K562 (cell line): ENCODE measurements around the gene RAB13. TPM values are rescaled to one million over a fixed set of nuclear protein-coding genes. Genes with fewer than 3 reads are reported as not detected.

ENCODE experiments used
- ATAC-seq: fragments of 200-7000 bp; cut with Tn5 transposase; 3 replicates; pipeline ENCODE4 v1.9.1; 2020; ENCODE audit warnings: moderate library complexity
- BruUV-seq: library from RNA; stranded (reverse); fragments of 400-500 nt; replicated peaks from 2 replicates; lab custom pipeline; 2021; lab: Mats Ljungman, UMichigan
- CTCF ChIA-PET: fragments of 300-600 bp; formaldehyde crosslinking; extraction: SDS; loops from one replicate; lab custom pipeline; 2021; ENCODE audit warnings: low intra/inter-chr PET ratio; lab: Yijun Ruan, JAX
- POLR2A ChIA-PET: fragments of 300-600, 350-650 bp; sonication (Branson Sonifier 250); formaldehyde crosslinking; extraction: SDS; loops from one replicate; lab custom pipeline; 2021; ENCODE audit warnings: antibody characterized with exemption, inconsistent platforms; lab: Yijun Ruan, JAX
- DNase-seq, 4 experiments: peaks; one replicate each; pipeline versions ENCODE4 v3.0.0 to v3.0.0-alpha.2; 2011 to 2018; ENCODE audit warnings: low spot score in 3 of 4, mixed read lengths in 3 of 4; ENCODE audit errors: extremely low read depth in 1 of 4
- FAIRE-seq: peaks from 2 replicates; lab custom pipeline; 2011; peaks lifted over from hg19 to GRCh38; lab: Jason Lieb, UNC
- H2AFZ ChIP-seq: 2 replicates; pipeline ENCODE4 v1.6.0; 2011; ENCODE audit warnings: low read depth, low read length, control low read depth, inconsistent platforms
- H3K27ac ChIP-seq: fragments of 200-600 bp; 3 replicates; pipeline ENCODE4 v1.8.0; 2011; ENCODE audit warnings: low read depth, mild to moderate bottlenecking, control low read depth, inconsistent platforms, low read length, moderate library complexity, mixed read lengths; ENCODE audit errors: extremely low read depth
- H3K27me3 ChIP-seq, 2 experiments: fragments of 300-600 bp in 1 of 2; 2 replicates in 1 of 2; 3 replicates in 1 of 2; pipeline versions ENCODE4 v1.6.0 to v1.8.0; 2011; ENCODE audit warnings: inconsistent platforms in 2 of 2, low read length in 2 of 2, mild to moderate bottlenecking in 1 of 2, mixed read lengths in 1 of 2, moderate library complexity in 1 of 2; ENCODE audit not compliant: control insufficient read depth in 2 of 2, insufficient read depth in 2 of 2
- H3K36me3 ChIP-seq: fragments of 300-600 bp; 3 replicates; pipeline ENCODE4 v1.8.0; 2011; ENCODE audit warnings: mild to moderate bottlenecking, low read length, inconsistent platforms; ENCODE audit not compliant: control insufficient read depth, insufficient read depth
- H3K4me1 ChIP-seq, 2 experiments: fragments of 200-600 bp in 1 of 2; replicated peaks in 1 of 2; 2 replicates in 1 of 2; 3 replicates in 1 of 2; pipeline versions ENCODE4 v1.5.1 to v1.8.0; 2011; ENCODE audit warnings: inconsistent platforms in 2 of 2, low read length in 2 of 2, mild to moderate bottlenecking in 1 of 2, mixed read lengths in 1 of 2, moderate library complexity in 1 of 2; ENCODE audit not compliant: control insufficient read depth in 2 of 2, insufficient read depth in 2 of 2
- H3K4me2 ChIP-seq: 2 replicates; pipeline ENCODE4 v1.6.1; 2011; ENCODE audit warnings: low read length, control low read depth, inconsistent platforms, mixed read lengths; ENCODE audit not compliant: insufficient read depth
- H3K4me3 ChIP-seq: fragments of 200-600 bp; sonication (generic), shearing (Covaris generic); 2 replicates; pipeline ENCODE4 v1.5.1; 2016; ENCODE audit warnings: control low read depth, inconsistent platforms
- H3K79me2 ChIP-seq: fragments of 200-600 bp; 3 replicates; pipeline ENCODE4 v1.8.0; 2011; ENCODE audit warnings: low read length, inconsistent platforms; ENCODE audit not compliant: control insufficient read depth, insufficient read depth
- H3K9ac ChIP-seq, 2 experiments: 2 replicates each; pipeline versions ENCODE4 v1.6.0 to v1.6.1; 2011; ENCODE audit warnings: low read depth in 2 of 2, low read length in 2 of 2, control low read depth in 1 of 2, inconsistent platforms in 1 of 2, mild to moderate bottlenecking in 1 of 2, mixed read lengths in 1 of 2; ENCODE audit not compliant: insufficient read depth in 1 of 2
- H3K9me1 ChIP-seq: one replicate; pipeline ENCODE4 v1.6.0; 2011; ENCODE audit warnings: inconsistent platforms, mild to moderate bottlenecking, low read length, moderate library complexity; ENCODE audit not compliant: control insufficient read depth, insufficient read depth
- H3K9me3 ChIP-seq: replicated peaks from 2 replicates; pipeline ENCODE4 v1.5.1; 2011; ENCODE audit warnings: low read depth, low read length, inconsistent platforms; ENCODE audit not compliant: control insufficient read depth, insufficient read depth
- H4K20me1 ChIP-seq: replicated peaks from 2 replicates; pipeline ENCODE4 v1.6.1; 2011; ENCODE audit warnings: low read length, inconsistent platforms, mixed read lengths; ENCODE audit not compliant: control insufficient read depth, insufficient read depth
- BCOR ChIP-seq: fragments of 450-650 bp; IDR thresholded peaks from 2 replicates; pipeline ENCODE4 v1.6.1; 2016
- CBX3 ChIP-seq, 2 experiments: IDR thresholded peaks; 1 replicate in 1 of 2; 2 replicates in 1 of 2; pipeline ENCODE4 v1.6.1; 2012; ENCODE audit warnings: inconsistent platforms in 2 of 2, low read length in 2 of 2, borderline replicate concordance in 1 of 2, control low read depth in 1 of 2
- DPF2 ChIP-seq: fragments of 450-650 bp; IDR thresholded peaks from 2 replicates; pipeline ENCODE4 v1.6.1; 2016
- HNRNPL ChIP-seq: fragments of 200-400 bp; formaldehyde crosslinking; IDR thresholded peaks from 2 replicates; pipeline ENCODE4 v1.6.1; 2017; ENCODE audit warnings: low read depth, mild to moderate bottlenecking, low read length
- KLF10 ChIP-seq: fragments of 250-450 bp; sonication (Bioruptor Pico); IDR thresholded peaks from 2 replicates; pipeline ENCODE4 v1.6.1; 2021; ENCODE audit warnings: matching md5 sums
- L3MBTL2 ChIP-seq: fragments of 450-650 bp; IDR thresholded peaks from 2 replicates; pipeline ENCODE4 v1.6.1; 2016; ENCODE audit warnings: mild to moderate bottlenecking, moderate library complexity
- NCOA1 ChIP-seq: fragments of 450-650 bp; IDR thresholded peaks from 2 replicates; pipeline ENCODE4 v1.6.1; 2016; ENCODE audit warnings: low read depth
- NR2C1 ChIP-seq, 2 experiments: fragments of 450-650 bp; IDR thresholded peaks; 2 replicates each; pipeline ENCODE4 v1.6.1; 2017; ENCODE audit warnings: mild to moderate bottlenecking in 2 of 2, antibody characterized with exemption in 1 of 2, inconsistent platforms in 1 of 2, missing compliant biosample characterization in 1 of 2, missing genetic modification characterization in 1 of 2
- RBM22 ChIP-seq: fragments of 200-400 bp; formaldehyde crosslinking; IDR thresholded peaks from 2 replicates; pipeline ENCODE4 v1.6.1; 2018; ENCODE audit warnings: low read length, low read depth; ENCODE audit not compliant: poor library complexity, severe bottlenecking
- SOX6 ChIP-seq: fragments of 450-650 bp; IDR thresholded peaks from 2 replicates; pipeline ENCODE4 v1.6.1; 2014; ENCODE audit warnings: mild to moderate bottlenecking
- SPI1 ChIP-seq: IDR thresholded peaks from 2 replicates; pipeline ENCODE4 v1.6.1; 2011; ENCODE audit warnings: low read depth, low read length, control low read depth, borderline replicate concordance
- TAF1 ChIP-seq: IDR thresholded peaks from 2 replicates; pipeline ENCODE4 v1.6.1; 2011; ENCODE audit warnings: mild to moderate bottlenecking, low read length, moderate library complexity; ENCODE audit not compliant: insufficient read depth, control insufficient read depth, severe bottlenecking; ENCODE audit errors: extremely low read depth
- ZNF282 ChIP-seq: sonication (generic); formaldehyde crosslinking; IDR thresholded peaks from 2 replicates; pipeline ENCODE4 v1.8.1; 2023; ENCODE audit warnings: missing genetic modification reagents
- WGBS: fragments of 100-300 bp; shearing (Covaris generic); methylation state at CpG from one replicate; pipeline ENCODE4 v1.1.6; 2016; ENCODE audit warnings: low coverage, mixed read lengths; ENCODE audit not compliant: insufficient coverage; ENCODE audit errors: missing lambda C conversion rate; 5-methylcytosine and 5-hydroxymethylcytosine counted together
- in situ Hi-C: fragments of 300-500 bp; cut with MboI; formaldehyde crosslinking; loops from 4 replicates; pipeline ENCODE4 v1.15.0; 2018; ENCODE audit warnings: inconsistent platforms, mixed read lengths
- intact Hi-C: fragments of 100-400 bp; cut with micrococcal nuclease; formaldehyde crosslinking; loops from 2 replicates; pipeline ENCODE4 v1.14.2; 2022
- polyA plus RNA-seq, 8 experiments: library from polyadenylated mRNA; depleted of rRNA in 4 of 8; stranded (reverse) in 5 of 8; unstranded in 3 of 8; fragments of >200 nt; fragmentation: Nextera tagmentation in 2 of 8; fragmentation: Illumina TruSeq in 1 of 8; extraction: Ambion mirVana in 2 of 8; extraction: Trizol in 1 of 8; gene quantifications; 2 replicates each; pipeline versions ENCODE4 v1.2.1 to v1.2.3, GENCODE V29; 2011 to 2014; ENCODE audit warnings: inconsistent platforms in 1 of 8, missing spikeins in 1 of 8
- total RNA-seq, 7 experiments: library from RNA; depleted of rRNA in 6 of 7; stranded (reverse); fragments of >200 nt in 6 of 7; fragmentation: Illumina TruSeq in 2 of 7; extraction: Trizol in 2 of 7; gene quantifications; 2 replicates each; pipeline versions ENCODE4 v1.2.1 to v1.2.3, GENCODE V29; 2011 to 2021; ENCODE audit warnings: low replicate concordance in 1 of 7
- TF ChIP-seq, protein P1 (sequence below), 2 experiments: fragments of 450-650 bp; formaldehyde crosslinking in 1 of 2; IDR thresholded peaks; 2 replicates each; pipeline versions ENCODE4 v1.4.0 to v1.6.1; 2014 to 2020; ENCODE audit warnings: mild to moderate bottlenecking in 2 of 2, borderline replicate concordance in 1 of 2, low read depth in 1 of 2

Gene RAB13
- total and polyA plus RNA-seq, 9 of the 15 experiments (the other 6 are each of a cell fraction or from before 2014, with no cell fraction given) = 22.3 to 100 (median 39.8) TPM

DNA sequence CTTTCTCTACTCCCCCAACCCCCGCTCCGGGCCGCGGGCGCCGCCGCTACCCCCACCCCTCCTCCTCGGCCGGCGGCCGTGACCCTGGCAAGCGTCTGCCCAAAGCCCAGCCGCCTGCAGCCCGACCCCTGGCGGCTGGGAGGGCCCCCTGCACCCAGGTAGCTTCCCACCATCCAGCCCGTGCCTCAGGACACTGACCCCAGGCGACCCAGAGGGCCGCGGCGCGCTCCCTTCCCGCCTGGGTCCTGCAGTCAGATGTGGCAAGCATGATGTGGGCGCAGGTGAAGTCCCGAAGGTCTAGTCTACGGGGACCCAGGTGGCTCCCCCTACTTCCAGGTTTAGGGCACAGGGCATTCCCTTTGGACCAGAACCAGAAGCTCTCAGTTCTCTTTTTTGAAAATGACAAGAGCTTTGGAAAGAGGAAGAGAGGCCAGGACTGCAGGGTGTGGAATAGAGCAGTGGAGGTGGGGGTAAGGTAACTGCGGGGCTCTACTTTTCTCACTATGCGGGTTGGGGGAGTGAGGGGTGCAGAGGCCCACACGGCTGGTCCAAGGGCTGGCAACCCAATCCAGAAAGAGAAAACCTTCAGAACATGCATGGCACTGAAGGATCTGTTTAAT lies 39.4 kb downstream of the RAB13 start, which contains the start of gene DENND4B:
Gene DENND4B, minus strand, starts transcription at position 97 of the 620 bp plus-strand sequence. CDS start 2,344 bp downstream, outside the sequence.
- peak; percentile 94 for ATAC-seq
- Histone ChIP-seq H3K27me3 (no peaks in the 10 kb centered on the region), H3K9me1 (no peaks in the 10 kb centered on the region), H3K9ac (peak within 1 kb of the TSS; percentile 88 to 99), H4K20me1 (no peaks in the 10 kb centered on the region), H2AFZ (peak within 1 kb of the TSS; percentile 60; the same call in 1 of the 2 replicates), H3K4me1 (peaks cover 12 to 32% of the 10 kb centered on the region in 2 experiments; a peak in 4 of 5 replicates), H3K79me2 (peaks cover 29% of the 10 kb centered on the region), H3K4me3 (peak within 1 kb of the TSS; percentile 99), H3K9me3 (no peaks in the 10 kb centered on the region), H3K27ac (peak within 1 kb of the TSS; percentile 85), H3K36me3 (peaks cover 69% of the 10 kb centered on the region), H3K4me2 (peak within 1 kb of the TSS; percentile 98)
- no TSS peak for BruUV-seq
- ChIA-PET POLR2A (interaction anchor here (0.6 to 5.5 kb wide), 15 partner anchors 11 to 316 kb away, joined by 3 to 39 read pairs (median 4); partner anchors contain the start of genes CREB3L4, CRTC2, GATAD2B and JTB), CTCF (interaction anchor here (0.5 to 1.8 kb wide), 4 partner anchors 16 to 326 kb away, joined by 3 to 7 read pairs (median 4); partner anchors contain the start of gene HAX1)
- peak; percentile 81 for FAIRE-seq
- DNase-seq = peak; percentile 92 to 96 (median 95)
- intact Hi-C loops (loop anchor here (5.0 kb wide), 1 partner anchor 41 kb away; the partner anchor contains the start of gene RAB13), in situ Hi-C loops (no loop called here)
- WGBS = 20% methylated on average over 13 of the region's 28 CpGs
- TF ChIP-seq ZNF282 (CRISPR knock-in tag) = no peak
- peak; percentile 81 for TF ChIP-seq TAF1
- peak; percentile 97 for TF ChIP-seq HNRNPL
- TF ChIP-seq NCOA1 = peak; percentile 36; the same call in 1 of the 2 replicates
- TF ChIP-seq SOX6 = 0 out of 2 replicates have a peak, but pooled peaks have one; percentile 31
- peak; percentile 79; the same call in 1 of the 2 replicates for TF ChIP-seq SPI1
- TF ChIP-seq DPF2 = 0 out of 2 replicates have a peak, but pooled peaks have one; percentile 32
- TF ChIP-seq, protein P1, sequence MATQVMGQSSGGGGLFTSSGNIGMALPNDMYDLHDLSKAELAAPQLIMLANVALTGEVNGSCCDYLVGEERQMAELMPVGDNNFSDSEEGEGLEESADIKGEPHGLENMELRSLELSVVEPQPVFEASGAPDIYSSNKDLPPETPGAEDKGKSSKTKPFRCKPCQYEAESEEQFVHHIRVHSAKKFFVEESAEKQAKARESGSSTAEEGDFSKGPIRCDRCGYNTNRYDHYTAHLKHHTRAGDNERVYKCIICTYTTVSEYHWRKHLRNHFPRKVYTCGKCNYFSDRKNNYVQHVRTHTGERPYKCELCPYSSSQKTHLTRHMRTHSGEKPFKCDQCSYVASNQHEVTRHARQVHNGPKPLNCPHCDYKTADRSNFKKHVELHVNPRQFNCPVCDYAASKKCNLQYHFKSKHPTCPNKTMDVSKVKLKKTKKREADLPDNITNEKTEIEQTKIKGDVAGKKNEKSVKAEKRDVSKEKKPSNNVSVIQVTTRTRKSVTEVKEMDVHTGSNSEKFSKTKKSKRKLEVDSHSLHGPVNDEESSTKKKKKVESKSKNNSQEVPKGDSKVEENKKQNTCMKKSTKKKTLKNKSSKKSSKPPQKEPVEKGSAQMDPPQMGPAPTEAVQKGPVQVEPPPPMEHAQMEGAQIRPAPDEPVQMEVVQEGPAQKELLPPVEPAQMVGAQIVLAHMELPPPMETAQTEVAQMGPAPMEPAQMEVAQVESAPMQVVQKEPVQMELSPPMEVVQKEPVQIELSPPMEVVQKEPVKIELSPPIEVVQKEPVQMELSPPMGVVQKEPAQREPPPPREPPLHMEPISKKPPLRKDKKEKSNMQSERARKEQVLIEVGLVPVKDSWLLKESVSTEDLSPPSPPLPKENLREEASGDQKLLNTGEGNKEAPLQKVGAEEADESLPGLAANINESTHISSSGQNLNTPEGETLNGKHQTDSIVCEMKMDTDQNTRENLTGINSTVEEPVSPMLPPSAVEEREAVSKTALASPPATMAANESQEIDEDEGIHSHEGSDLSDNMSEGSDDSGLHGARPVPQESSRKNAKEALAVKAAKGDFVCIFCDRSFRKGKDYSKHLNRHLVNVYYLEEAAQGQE (IDR thresholded peaks at IDR 0.05; ENCODE audit: borderline replicate concordance) = peak; percentile 50; the same call in 1 of the 2 replicates
- TF ChIP-seq, protein P1 (CRISPR knock-in tag; IDR thresholded peaks at IDR 0.05; ENCODE audit: low read depth) = no peak
- TF ChIP-seq BCOR = 0 out of 2 replicates have a peak, but pooled peaks have one; percentile 15
- peak in 1 of 2 experiments; percentile 44; a peak in 1 of 3 replicates for TF ChIP-seq CBX3 (IDR thresholded peaks at IDR 0.05; ENCODE audit: borderline replicate concordance in 1 of 2, low read length in 2 of 2)
- no peak for TF ChIP-seq KLF10 (CRISPR knock-in tag)
- TF ChIP-seq RBM22 = peak; percentile 34
- peak; percentile 40 for TF ChIP-seq L3MBTL2
- TF ChIP-seq NR2C1 (IDR thresholded peaks at IDR 0.05) = peak; percentile 74
- peak; percentile 74 for TF ChIP-seq NR2C1 (tag; IDR thresholded peaks at IDR 0.05)
